ENCODE measurements around the gene SEL1L3. TPM values are rescaled to one million over a fixed set of nuclear protein-coding genes. Genes with fewer than 3 reads are reported as not detected.

SEL1L3 gene
- total RNA-seq, 1 donor from 2014 or later, result 8.3 TPM

GRCh38 chr4:25879091-25879584 is 16.4 kb upstream of the SEL1L3 start:
- no peaks in the 10 kb centered on the region for H3K27me3 ChIP-seq
- DNase-seq (ENCODE audit: extremely low spot score in 2 of 2), result no peak
- intact Hi-C loops (cut with DNase I), result no loop called here
- TF ChIP-seq, protein P1, sequence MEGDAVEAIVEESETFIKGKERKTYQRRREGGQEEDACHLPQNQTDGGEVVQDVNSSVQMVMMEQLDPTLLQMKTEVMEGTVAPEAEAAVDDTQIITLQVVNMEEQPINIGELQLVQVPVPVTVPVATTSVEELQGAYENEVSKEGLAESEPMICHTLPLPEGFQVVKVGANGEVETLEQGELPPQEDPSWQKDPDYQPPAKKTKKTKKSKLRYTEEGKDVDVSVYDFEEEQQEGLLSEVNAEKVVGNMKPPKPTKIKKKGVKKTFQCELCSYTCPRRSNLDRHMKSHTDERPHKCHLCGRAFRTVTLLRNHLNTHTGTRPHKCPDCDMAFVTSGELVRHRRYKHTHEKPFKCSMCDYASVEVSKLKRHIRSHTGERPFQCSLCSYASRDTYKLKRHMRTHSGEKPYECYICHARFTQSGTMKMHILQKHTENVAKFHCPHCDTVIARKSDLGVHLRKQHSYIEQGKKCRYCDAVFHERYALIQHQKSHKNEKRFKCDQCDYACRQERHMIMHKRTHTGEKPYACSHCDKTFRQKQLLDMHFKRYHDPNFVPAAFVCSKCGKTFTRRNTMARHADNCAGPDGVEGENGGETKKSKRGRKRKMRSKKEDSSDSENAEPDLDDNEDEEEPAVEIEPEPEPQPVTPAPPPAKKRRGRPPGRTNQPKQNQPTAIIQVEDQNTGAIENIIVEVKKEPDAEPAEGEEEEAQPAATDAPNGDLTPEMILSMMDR (IDR thresholded peaks at IDR 0.05), result no peak
- TF ChIP-seq POLR2AphosphoS5 (IDR thresholded peaks at IDR 0.05; ENCODE audit: insufficient read depth in 1 of 2, low read depth in 1 of 2), result no peak
- no peak for TF ChIP-seq POLR2A (IDR thresholded peaks at IDR 0.05)
- H3K27ac ChIP-seq, result no peak overlapping the region
- H3K9me3 ChIP-seq, result no peaks in the 10 kb centered on the region
- H3K4me3 ChIP-seq, result no peak overlapping the region
- no peaks in the 10 kb centered on the region for H3K36me3 ChIP-seq
- H3K4me1 ChIP-seq, result no peaks in the 10 kb centered on the region

- no peak for TF ChIP-seq POLR2AphosphoS5 (IDR thresholded peaks at IDR 0.05; ENCODE audit: insufficient read depth in 1 of 2, low read depth in 1 of 2)
- TF ChIP-seq, protein P1 (IDR thresholded peaks at IDR 0.05), result no peak
- TF ChIP-seq POLR2A (IDR thresholded peaks at IDR 0.05), result no peak
- DNase-seq (ENCODE audit: extremely low spot score in 2 of 2), result no peak
- Histone ChIP-seq H3K27me3 (no peaks in the 10 kb centered on the region), H3K4me1 (no peaks in the 10 kb centered on the region), H3K27ac (no peak overlapping the region), H3K36me3 (no peaks in the 10 kb centered on the region), H3K4me3 (no peak overlapping the region), H3K9me3 (no peaks in the 10 kb centered on the region)
- intact Hi-C loops (cut with DNase I), result no loop called here
These were observed 15.9 kb upstream of the SEL1L3 start for GRCh38 chr4:25878676-25879075.

GRCh38 chr4:25875281-25875745 is 12.5 kb upstream of the SEL1L3 start:
- intact Hi-C loops (cut with DNase I), result no loop called here
- Histone ChIP-seq H3K27me3 (no peaks in the 10 kb centered on the region), H3K4me3 (no peak overlapping the region), H3K9me3 (no peaks in the 10 kb centered on the region), H3K4me1 (no peaks in the 10 kb centered on the region), H3K36me3 (no peaks in the 10 kb centered on the region), H3K27ac (no peak overlapping the region)
- TF ChIP-seq POLR2A (IDR thresholded peaks at IDR 0.05) (no peak), POLR2AphosphoS5 (IDR thresholded peaks at IDR 0.05; ENCODE audit: insufficient read depth in 1 of 2, low read depth in 1 of 2) (no peak)
- TF ChIP-seq, protein P1 (IDR thresholded peaks at IDR 0.05), result no peak
- DNase-seq (ENCODE audit: extremely low spot score in 2 of 2), result no peak

DNA sequence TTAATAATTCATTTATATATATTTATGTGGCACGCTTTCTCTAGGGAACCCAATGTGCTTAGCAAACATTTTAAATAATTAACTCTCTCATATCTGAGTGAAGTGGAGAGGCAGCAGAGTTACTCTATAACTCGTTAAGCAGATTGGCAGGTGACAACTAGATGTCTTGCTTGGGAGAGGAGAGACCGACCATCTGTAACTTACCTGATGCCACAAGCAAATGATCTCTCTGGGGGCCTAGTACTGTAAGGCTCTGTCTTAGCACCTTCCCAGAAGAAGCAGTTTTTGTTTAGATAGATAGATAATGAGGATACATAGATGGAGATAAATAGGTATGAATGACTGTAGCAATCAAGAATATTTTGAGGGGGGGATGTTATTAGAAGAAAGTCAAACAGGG is 11.9 kb upstream of the SEL1L3 start:
- Histone ChIP-seq H3K36me3 (no peaks in the 10 kb centered on the region), H3K9me3 (no peaks in the 10 kb centered on the region), H3K27ac (no peak overlapping the region), H3K4me3 (no peak overlapping the region), H3K4me1 (no peaks in the 10 kb centered on the region), H3K27me3 (no peaks in the 10 kb centered on the region)
- intact Hi-C loops (cut with DNase I), result no loop called here
- DNase-seq (ENCODE audit: extremely low spot score in 2 of 2), result no peak
- no peak for TF ChIP-seq POLR2AphosphoS5 (IDR thresholded peaks at IDR 0.05; ENCODE audit: insufficient read depth in 1 of 2, low read depth in 1 of 2)
- no peak for TF ChIP-seq POLR2A (IDR thresholded peaks at IDR 0.05)
- TF ChIP-seq, protein P1 (IDR thresholded peaks at IDR 0.05), result no peak

DNA sequence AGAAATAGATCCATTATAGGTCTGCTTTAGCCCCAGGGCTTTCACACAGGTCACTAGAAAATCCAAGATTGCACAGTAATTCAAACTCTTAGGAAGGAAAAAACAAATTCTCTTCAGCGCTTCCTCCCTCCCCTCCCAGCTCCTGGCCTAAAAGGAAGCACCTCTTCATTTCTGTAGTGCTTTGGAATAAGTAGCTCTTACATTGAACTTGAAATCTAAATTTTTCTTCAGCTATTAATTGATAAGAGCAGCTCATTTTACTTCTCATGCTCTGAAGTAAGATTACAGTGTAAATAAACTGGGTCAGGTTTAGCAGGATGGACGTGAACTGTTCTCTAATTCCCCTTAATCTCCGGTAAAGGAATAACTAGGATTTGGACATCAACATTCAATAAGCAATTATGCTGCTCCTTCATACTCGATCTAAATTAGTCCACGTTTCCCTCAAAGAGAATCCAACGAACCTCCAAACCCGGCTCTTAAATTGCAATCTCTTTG is 10.9 kb upstream of the SEL1L3 start:
- H3K27ac ChIP-seq, result no peak overlapping the region
- no peaks in the 10 kb centered on the region for H3K4me1 ChIP-seq
- no peaks in the 10 kb centered on the region for H3K9me3 ChIP-seq
- H3K4me3 ChIP-seq, result no peak overlapping the region
- H3K27me3 ChIP-seq, result no peaks in the 10 kb centered on the region
- no peak for DNase-seq (ENCODE audit: extremely low spot score in 2 of 2)
- TF ChIP-seq POLR2AphosphoS5 (IDR thresholded peaks at IDR 0.05; ENCODE audit: insufficient read depth in 1 of 2, low read depth in 1 of 2), result no peak
- TF ChIP-seq, protein P1 (IDR thresholded peaks at IDR 0.05), result no peak
- no peak for TF ChIP-seq POLR2A (IDR thresholded peaks at IDR 0.05)
- H3K36me3 ChIP-seq, result no peaks in the 10 kb centered on the region
- intact Hi-C loops (cut with DNase I), result no loop called here
